IMR-90 (cell line): ENCODE measurements around the gene LDHAL6B. TPM values are rescaled to one million over a fixed set of nuclear protein-coding genes. Genes with fewer than 3 reads are reported as not detected.

Experiments
- ATAC-seq: fragments of 200-7000 bp; cut with Tn5 transposase; 2 replicates; pipeline ENCODE4 v1.9.1; 2020; ENCODE audit warnings: low read depth, mild to moderate bottlenecking, moderate library complexity
- BruUV-seq: library from RNA; stranded (reverse); fragments of 400-500 nt; replicated peaks from 2 replicates; lab custom pipeline; 2021; lab: Mats Ljungman, UMichigan
- CTCF ChIA-PET: fragments of 300-600 bp; formaldehyde crosslinking; extraction: SDS; loops from one replicate; lab custom pipeline; 2021; ENCODE audit warnings: antibody characterized with exemption; lab: Yijun Ruan, JAX
- POLR2A ChIA-PET: fragments of 300-600 bp; sonication (Branson Sonifier 250); formaldehyde crosslinking; loops from one replicate; lab custom pipeline; 2022; ENCODE audit warnings: antibody characterized with exemption; ENCODE audit not compliant: unreplicated experiment; lab: Charles Lee
- DNase-seq: peaks from one replicate; pipeline ENCODE4 v3.0.0; 2013
- H2AFZ ChIP-seq: replicated peaks from 2 replicates; pipeline ENCODE3; 2013; ENCODE audit warnings: low read length, mild to moderate bottlenecking; ENCODE audit not compliant: poor library complexity
- H2AK5ac ChIP-seq: 2 replicates; pipeline ENCODE4 v1.6.1; 2013; ENCODE audit warnings: low read depth, low read length, inconsistent platforms
- H2AK9ac ChIP-seq: replicated peaks from 2 replicates; pipeline ENCODE3; 2013; ENCODE audit warnings: mild to moderate bottlenecking, low read depth, low read length, moderate library complexity; ENCODE audit not compliant: poor library complexity
- H2BK120ac ChIP-seq: 2 replicates; pipeline ENCODE4 v1.6.1; 2013; ENCODE audit warnings: low read depth, low read length, inconsistent platforms
- H2BK15ac ChIP-seq: 3 replicates; pipeline ENCODE4 v1.6.1; 2013; ENCODE audit warnings: low read depth, low read length, inconsistent platforms
- H2BK20ac ChIP-seq: 2 replicates; pipeline ENCODE4 v1.6.1; 2013; ENCODE audit warnings: low read depth, mild to moderate bottlenecking, inconsistent platforms, low read length, moderate library complexity
- H2BK5ac ChIP-seq: 2 replicates; pipeline ENCODE4 v1.6.1; 2013; ENCODE audit warnings: mild to moderate bottlenecking, low read depth, low read length, inconsistent platforms; ENCODE audit not compliant: poor library complexity, severe bottlenecking
- H3K14ac ChIP-seq: replicated peaks from 2 replicates; pipeline ENCODE4 v1.6.1; 2013; ENCODE audit warnings: low read depth, low read length, inconsistent platforms
- H3K18ac ChIP-seq: 2 replicates; pipeline ENCODE4 v1.6.1; 2013; ENCODE audit warnings: low read depth, low read length, control low read depth
- H3K23ac ChIP-seq: 2 replicates; pipeline ENCODE4 v1.6.1; 2013; ENCODE audit warnings: low read depth, low read length, inconsistent platforms
- H3K27ac ChIP-seq: 2 replicates; pipeline ENCODE4 v1.5.1; 2013; ENCODE audit warnings: mild to moderate bottlenecking, control low read depth, low read length; ENCODE audit not compliant: insufficient read depth
- H3K27me3 ChIP-seq: 2 replicates; pipeline ENCODE4 v1.6.1; 2013; ENCODE audit warnings: low read length; ENCODE audit not compliant: control insufficient read depth, insufficient read depth
- H3K36me3 ChIP-seq: 2 replicates; pipeline ENCODE4 v1.6.1; 2013; ENCODE audit warnings: low read length, mixed read lengths; ENCODE audit not compliant: control insufficient read depth, insufficient read depth
- H3K4ac ChIP-seq: 2 replicates; pipeline ENCODE4 v1.6.1; 2013; ENCODE audit warnings: low read depth, low read length, inconsistent platforms
- H3K4me1 ChIP-seq: 2 replicates; pipeline ENCODE4 v1.6.1; 2013; ENCODE audit warnings: low read length, mixed read lengths; ENCODE audit not compliant: control insufficient read depth, insufficient read depth
- H3K4me2 ChIP-seq: 2 replicates; pipeline ENCODE4 v1.6.1; 2013; ENCODE audit warnings: low read depth, mild to moderate bottlenecking, control low read depth, low read length, moderate library complexity
- H3K4me3 ChIP-seq: 2 replicates; pipeline ENCODE4 v1.5.1; 2013; ENCODE audit warnings: low read depth, mild to moderate bottlenecking, control low read depth, low read length, moderate library complexity; ENCODE audit not compliant: insufficient read depth
- H3K56ac ChIP-seq: 2 replicates; pipeline ENCODE4 v1.6.1; 2013; ENCODE audit warnings: low read length, inconsistent platforms; ENCODE audit not compliant: insufficient read depth; ENCODE audit errors: extremely low read depth
- H3K79me1 ChIP-seq, 2 experiments: 2 replicates each; pipeline ENCODE4 v1.6.1; 2013; ENCODE audit warnings: low read length in 2 of 2, inconsistent platforms in 1 of 2, low read depth in 1 of 2
- H3K9ac ChIP-seq: 2 replicates; pipeline ENCODE4 v1.6.1; 2013; ENCODE audit warnings: low read depth, low read length, control low read depth
- H3K9me1 ChIP-seq: 2 replicates; pipeline ENCODE4 v1.6.1; 2013; ENCODE audit warnings: low read length, inconsistent platforms; ENCODE audit not compliant: insufficient read depth
- H3K9me3 ChIP-seq: 2 replicates; pipeline ENCODE4 v1.6.1; 2013; ENCODE audit warnings: low read length; ENCODE audit not compliant: control insufficient read depth, insufficient read depth
- H4K20me1 ChIP-seq: 2 replicates; pipeline ENCODE4 v1.6.1; 2013; ENCODE audit warnings: low read length, inconsistent platforms; ENCODE audit not compliant: insufficient read depth
- H4K5ac ChIP-seq: 2 replicates; pipeline ENCODE4 v1.6.1; 2013; ENCODE audit warnings: mild to moderate bottlenecking, low read depth, low read length, control low read depth
- H4K8ac ChIP-seq, 2 experiments: 2 replicates each; pipeline ENCODE4 v1.6.1; 2013; ENCODE audit warnings: low read depth in 2 of 2, low read length in 2 of 2, control low read depth in 1 of 2, inconsistent platforms in 1 of 2
- H4K91ac ChIP-seq: 2 replicates; pipeline ENCODE4 v1.6.1; 2013; ENCODE audit warnings: low read depth, low read length, inconsistent platforms; ENCODE audit not compliant: insufficient read depth
- CTCF ChIP-seq: conservative IDR thresholded peaks from 2 replicates; pipeline ENCODE4 v1.5.1; 2012; ENCODE audit warnings: mild to moderate bottlenecking, low read depth, low read length, improper control_type of control experiment
- FOS ChIP-seq: fragments of 150-350 bp; IDR thresholded peaks from 2 replicates; pipeline ENCODE4 v1.6.1; 2016; ENCODE audit warnings: low read depth, low read length
- NFE2L2 ChIP-seq: fragments of 150-350 bp; IDR thresholded peaks from 2 replicates; pipeline ENCODE4 v1.6.1; 2016; ENCODE audit warnings: low read depth, mild to moderate bottlenecking, low read length
- RCOR1 ChIP-seq: IDR thresholded peaks from 2 replicates; pipeline ENCODE4 v1.6.1; 2012; ENCODE audit warnings: mild to moderate bottlenecking, low read length, improper control_type of control experiment; ENCODE audit not compliant: insufficient replicate concordance
- WGBS, 2 experiments: methylation state at CpG; one replicate each; pipeline versions ENCODE4 v1.1.5 to v1.1.7; 2013; ENCODE audit warnings: missing lambda C conversion rate in 2 of 2; ENCODE audit not compliant: insufficient read length in 1 of 2; ENCODE audit errors: extremely low coverage in 2 of 2; 5-methylcytosine and 5-hydroxymethylcytosine counted together
- dilution Hi-C: fragments of 300-500 bp; cut with HindIII; formaldehyde crosslinking; loops from one replicate; pipeline ENCODE4 v1.14.3; 2018; ENCODE audit warnings: low sequenced_read_pairs; ENCODE audit not compliant: unreplicated experiment
- in situ Hi-C: fragments of 300-500 bp; cut with MboI; formaldehyde crosslinking; loops from 3 replicates; pipeline ENCODE4 v1.14.3; 2019; ENCODE audit warnings: low sequenced_read_pairs, inconsistent platforms, mixed read lengths
- intact Hi-C: fragments of 100-400 bp; cut with micrococcal nuclease; formaldehyde crosslinking; loops from 2 replicates; pipeline ENCODE4 v1.10.0; 2022
- polyA plus RNA-seq, 3 experiments: library from polyadenylated mRNA; depleted of rRNA; stranded (reverse); fragments of >200 nt; gene quantifications; 2 replicates each; pipeline ENCODE4 v1.2.3, GENCODE V29; 2012; ENCODE audit warnings: low replicate concordance in 1 of 3
- total RNA-seq: library from RNA; depleted of rRNA; stranded (reverse); fragments of >200 nt; gene quantifications from 2 replicates; pipeline ENCODE4 v1.2.3, GENCODE V29; 2012
- TF ChIP-seq, protein P1 (sequence below): fragments of 150-350 bp; IDR thresholded peaks from 2 replicates; pipeline ENCODE4 v1.6.1; 2016; ENCODE audit warnings: low read depth, mild to moderate bottlenecking, low read length, moderate library complexity, borderline replicate concordance

The LDHAL6B gene
- total and polyA plus RNA-seq, 2 of the 4 experiments (the other 2 are of a cell fraction): not detected

DNA sequence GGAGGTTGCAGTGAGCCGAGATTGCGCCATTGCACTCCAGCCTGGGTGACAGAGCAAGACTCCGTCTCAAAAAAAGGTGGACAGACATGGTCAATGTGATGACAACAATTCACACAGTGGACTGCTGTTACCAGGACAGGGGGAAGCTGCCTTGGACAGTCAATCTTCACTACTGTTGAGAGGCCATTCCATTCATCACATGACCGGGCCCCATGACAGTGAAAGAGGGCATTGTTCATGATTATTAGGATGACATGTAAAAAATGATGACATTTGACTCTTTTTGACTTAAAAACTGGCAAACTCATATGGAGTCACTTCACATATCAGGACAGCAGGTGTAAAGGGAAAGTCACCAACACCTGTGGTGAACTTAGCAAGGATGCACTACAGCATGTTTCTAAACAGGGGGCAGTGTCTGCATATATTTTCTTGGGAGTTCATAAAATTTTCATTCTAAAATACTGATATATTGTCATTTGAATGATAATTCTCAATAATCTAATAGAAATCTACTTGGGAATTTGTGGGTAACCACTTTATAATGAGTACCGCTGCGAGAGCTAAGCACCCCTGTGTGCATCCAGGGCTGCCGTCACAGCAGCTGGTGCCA lies 34.2 kb upstream of the LDHAL6B start:
- Histone ChIP-seq H3K9me3 (no peaks in the 10 kb centered on the region), H3K4ac (no peak overlapping the region), H3K14ac (no peak overlapping the region), H3K9me1 (peaks cover 13% of the 10 kb centered on the region), H2AK5ac (no peak overlapping the region), H2AFZ (no peak overlapping the region), H3K18ac (no peak overlapping the region), H4K5ac (no peak overlapping the region), H4K91ac (no peak overlapping the region), H4K8ac (no peak overlapping the region), H2BK20ac (no peak overlapping the region), H3K4me1 (peaks cover 26% of the 10 kb centered on the region), H3K9ac (no peak overlapping the region), H2BK15ac (no peak overlapping the region), H3K36me3 (peaks cover 11% of the 10 kb centered on the region), H3K27ac (no peak overlapping the region), H3K27me3 (no peaks in the 10 kb centered on the region), H3K23ac (no peak overlapping the region), H2AK9ac (no peak overlapping the region), H3K56ac (no peak overlapping the region), H2BK120ac (no peak overlapping the region), H4K20me1 (peaks cover 11% of the 10 kb centered on the region), H3K79me1 (peaks cover 2 to 18% of the 10 kb centered on the region in 2 experiments; a peak in 1 of 4 replicates), H2BK5ac (no peak overlapping the region), H3K4me2 (no peak overlapping the region), H3K4me3 (no peak overlapping the region)
- whole genome bisulfite sequencing, 2 experiments: no CpG with 5 or more reads among the region's 7 CpGs
- no peak for TF ChIP-seq RCOR1
- TF ChIP-seq CTCF: 0 out of 2 replicates have a peak, but pooled peaks have one; percentile 13
- no peak for TF ChIP-seq FOS
- TF ChIP-seq NFE2L2: no peak
- TF ChIP-seq, protein P1, sequence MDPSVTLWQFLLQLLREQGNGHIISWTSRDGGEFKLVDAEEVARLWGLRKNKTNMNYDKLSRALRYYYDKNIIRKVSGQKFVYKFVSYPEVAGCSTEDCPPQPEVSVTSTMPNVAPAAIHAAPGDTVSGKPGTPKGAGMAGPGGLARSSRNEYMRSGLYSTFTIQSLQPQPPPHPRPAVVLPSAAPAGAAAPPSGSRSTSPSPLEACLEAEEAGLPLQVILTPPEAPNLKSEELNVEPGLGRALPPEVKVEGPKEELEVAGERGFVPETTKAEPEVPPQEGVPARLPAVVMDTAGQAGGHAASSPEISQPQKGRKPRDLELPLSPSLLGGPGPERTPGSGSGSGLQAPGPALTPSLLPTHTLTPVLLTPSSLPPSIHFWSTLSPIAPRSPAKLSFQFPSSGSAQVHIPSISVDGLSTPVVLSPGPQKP: no peak
- DNase-seq: no peak
- no TSS peak for BruUV-seq
- intact Hi-C loops: no loop called here
- CTCF ChIA-PET: no interaction called here
- in situ Hi-C loops: loop anchor here (10.0 kb wide), 1 partner anchor 202 kb away; the partner anchor contains the start of gene MYO1E
- no peak for ATAC-seq
- dilution Hi-C loops: no loop called here
- POLR2A ChIA-PET: no interaction called here
